Upper lobe of left lung (tissue), 6 donors: ENCODE data around the gene AKT1. TPM values are rescaled to one million over a fixed set of nuclear protein-coding genes. Genes with fewer than 3 reads are reported as not detected.
"Not testable (repeated sequence)": the region's sequence is repeated elsewhere in the genome, so short reads cannot be mapped to it uniquely, and the experiment has no call there.

Experiments used
- ATAC-seq, 2 donors: fragments of 200-7000 bp; cut with Tn5 transposase; one replicate each; pipeline ENCODE4 v1.9.1; 2022; ENCODE audit warnings: mild to moderate bottlenecking in 2 of 2, moderate library complexity in 2 of 2; ENCODE audit not compliant: low FRiP score in 2 of 2
- DNase-seq, 2 donors: peaks; one replicate each; pipeline ENCODE4 v3.0.0-alpha.2; 2019 to 2020
- H3K27ac ChIP-seq, 4 donors: fragments of 200-600 bp; sonication (generic); one replicate each; pipeline ENCODE4 v1.5.1; 2016 to 2019
- H3K27me3 ChIP-seq, 4 donors: fragments of 200-600 bp; sonication (generic); one replicate each; pipeline ENCODE4 v1.5.1; 2017 to 2019
- H3K36me3 ChIP-seq, 4 donors: fragments of 200-600 bp; sonication (generic); one replicate each; pipeline ENCODE4 v1.5.1; 2016 to 2019
- H3K4me1 ChIP-seq, 4 donors: fragments of 200-600 bp; sonication (generic); one replicate each; pipeline ENCODE4 v1.5.1; 2018 to 2019
- H3K4me3 ChIP-seq, 4 donors: fragments of 200-600 bp; sonication (generic); one replicate each; pipeline ENCODE4 v1.5.1; 2017 to 2019; ENCODE audit warnings: mild to moderate bottlenecking in 2 of 4, moderate library complexity in 1 of 4
- H3K9me3 ChIP-seq, 4 donors: fragments of 200-600 bp; sonication (generic); one replicate each; pipeline ENCODE4 v1.5.1; 2018 to 2019
- EP300 ChIP-seq, 4 donors: sonication (generic); formaldehyde crosslinking; IDR thresholded peaks; one replicate each; pipeline ENCODE4 v1.5.1; 2017; ENCODE audit warnings: antibody characterized with exemption in 4 of 4, control low read depth in 2 of 4
- POLR2A ChIP-seq, 4 donors: fragments of 450-650 bp; IDR thresholded peaks; one replicate each; pipeline ENCODE4 v1.5.1; 2016 to 2017; ENCODE audit warnings: antibody characterized with exemption in 4 of 4, mild to moderate bottlenecking in 2 of 4
- POLR2AphosphoS5 ChIP-seq, 2 donors: sonication (generic); formaldehyde crosslinking; IDR thresholded peaks; one replicate each; pipeline ENCODE4 v1.5.1; 2017; ENCODE audit warnings: antibody characterized with exemption in 2 of 2
- WGBS, 2 donors: methylation state at CpG; one replicate each; pipeline ENCODE4 v1.1.5; 2017 to 2018; 5-methylcytosine and 5-hydroxymethylcytosine counted together
- total RNA-seq, 6 donors: library from RNA; depleted of rRNA in 4 of 6; stranded (reverse); fragments of >200 nt in 4 of 6; gene quantifications; one replicate each; pipeline versions ENCODE4 v1.1.0 to v1.2.1, GENCODE V29; 2016 to 2021
- TF ChIP-seq, protein P1 (sequence below), 6 experiments: fragments of 450-650 bp in 4 of 6; fragments of 200-600 bp in 2 of 6; sonication (generic) in 2 of 6; IDR thresholded peaks; one replicate each; pipeline ENCODE4 v1.5.1; 2016 to 2019; ENCODE audit warnings: antibody characterized with exemption in 6 of 6
- donor health status: DM: no; HTN: no; CAD: no; lungs with moderate emphysema.
- donor health status: DM: no; HTN: yes; CAD: no; lungs with severe emphysema.

The AKT1 gene
- total RNA-seq, 6 donors from 2014 or later, result 122 to 283 (median 191) TPM

DNA sequence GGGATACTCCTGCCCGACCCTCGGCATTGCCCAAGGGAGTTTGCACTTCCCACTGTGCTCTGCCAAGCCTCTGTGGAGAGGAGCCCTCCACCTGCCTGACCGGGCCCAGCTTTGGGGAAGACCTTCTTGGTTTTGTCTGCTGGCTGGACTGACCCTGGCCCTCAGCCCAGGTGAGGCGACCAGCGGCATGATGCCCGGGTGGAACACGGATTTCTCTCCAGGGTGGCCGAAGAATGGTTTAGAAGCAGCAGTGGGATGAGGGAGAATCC is 21.0 kb upstream of the AKT1 start:
- ATAC-seq (peak in 1 of 2 donors; percentile 1), DNase-seq (no peak)
- H3K36me3 ChIP-seq, result no peaks in the 10 kb centered on the region
- no peaks in the 10 kb centered on the region for H3K9me3 ChIP-seq
- peaks cover 26 to 44% (median 28%) of the 10 kb centered on the region in 4 donors for H3K4me1 ChIP-seq
- TF ChIP-seq POLR2AphosphoS5 (IDR thresholded peaks at IDR 0.05) (no peak), EP300 (IDR thresholded peaks at IDR 0.05) (no peak), POLR2A (IDR thresholded peaks at IDR 0.05) (no peak)
- TF ChIP-seq, protein P1, sequence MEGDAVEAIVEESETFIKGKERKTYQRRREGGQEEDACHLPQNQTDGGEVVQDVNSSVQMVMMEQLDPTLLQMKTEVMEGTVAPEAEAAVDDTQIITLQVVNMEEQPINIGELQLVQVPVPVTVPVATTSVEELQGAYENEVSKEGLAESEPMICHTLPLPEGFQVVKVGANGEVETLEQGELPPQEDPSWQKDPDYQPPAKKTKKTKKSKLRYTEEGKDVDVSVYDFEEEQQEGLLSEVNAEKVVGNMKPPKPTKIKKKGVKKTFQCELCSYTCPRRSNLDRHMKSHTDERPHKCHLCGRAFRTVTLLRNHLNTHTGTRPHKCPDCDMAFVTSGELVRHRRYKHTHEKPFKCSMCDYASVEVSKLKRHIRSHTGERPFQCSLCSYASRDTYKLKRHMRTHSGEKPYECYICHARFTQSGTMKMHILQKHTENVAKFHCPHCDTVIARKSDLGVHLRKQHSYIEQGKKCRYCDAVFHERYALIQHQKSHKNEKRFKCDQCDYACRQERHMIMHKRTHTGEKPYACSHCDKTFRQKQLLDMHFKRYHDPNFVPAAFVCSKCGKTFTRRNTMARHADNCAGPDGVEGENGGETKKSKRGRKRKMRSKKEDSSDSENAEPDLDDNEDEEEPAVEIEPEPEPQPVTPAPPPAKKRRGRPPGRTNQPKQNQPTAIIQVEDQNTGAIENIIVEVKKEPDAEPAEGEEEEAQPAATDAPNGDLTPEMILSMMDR (IDR thresholded peaks at IDR 0.05), result no peak
- peak overlapping the region; percentile 89 to 98 (median 92) for H3K27ac ChIP-seq
- WGBS, 2 donors, result 3 to 4% methylated on average over 7 to 8 of the region's 8 CpGs
- peak overlapping the region; percentile 75 to 95 (median 90) for H3K4me3 ChIP-seq
- no peaks in the 10 kb centered on the region for H3K27me3 ChIP-seq

DNA sequence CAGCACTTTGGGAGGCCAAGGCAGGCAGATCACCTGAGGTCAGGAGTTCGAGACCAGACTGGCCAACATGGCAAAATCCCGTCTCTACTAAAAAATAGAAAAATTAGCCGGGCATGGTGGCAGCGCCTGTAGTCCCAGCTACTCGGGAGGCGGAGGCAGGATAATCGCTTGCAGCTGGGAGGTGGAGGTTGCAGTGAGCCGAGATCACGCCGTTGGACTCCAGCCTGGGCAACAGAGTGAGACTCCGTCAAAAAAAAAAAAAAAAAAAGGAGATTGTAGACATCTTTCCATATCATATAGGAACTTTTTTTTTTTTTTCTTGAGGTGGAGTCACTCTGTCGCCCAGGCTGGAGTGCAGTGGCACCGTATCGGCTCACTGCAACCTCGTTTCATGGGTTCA is 19.2 kb upstream of the AKT1 start:
- peaks cover 18 to 30% (median 21%) of the 10 kb centered on the region in 4 donors for H3K4me1 ChIP-seq
- H3K27ac ChIP-seq, result peak overlapping the region; percentile 89 to 98 (median 92)
- DNase-seq, H3K36me3 ChIP-seq, H3K9me3 ChIP-seq, H3K27me3 ChIP-seq, ATAC-seq: not testable (repeated sequence)
- 87 to 88% methylated on average over 15 of the region's 15 CpGs for WGBS, 2 donors
- H3K4me3 ChIP-seq, result peak overlapping the region in 3 of 4 donors; percentile 75 to 95 (median 94)

DNA sequence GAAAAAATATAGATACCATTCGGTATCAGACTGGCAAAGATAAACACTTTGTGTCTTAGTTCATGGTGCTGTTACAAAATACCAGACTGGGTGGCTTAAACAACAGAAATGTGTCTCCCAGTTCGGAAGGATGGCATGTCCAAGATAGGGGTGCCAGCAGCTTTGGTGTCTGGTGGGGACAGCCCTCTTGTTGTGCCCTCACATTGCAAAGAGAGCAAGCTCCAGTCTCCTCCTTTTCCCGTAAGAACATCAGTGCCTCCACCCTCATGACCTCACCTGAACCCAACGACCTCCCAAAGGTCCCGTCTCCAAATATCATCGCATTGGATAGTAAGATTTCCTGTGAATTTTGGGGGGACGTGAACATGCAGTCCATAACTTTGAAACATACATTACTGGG is 17.7 kb upstream of the AKT1 start:
- no peak overlapping the region for H3K4me3 ChIP-seq
- no peak overlapping the region for H3K27ac ChIP-seq
- DNase-seq (no peak), ATAC-seq (no peak)
- WGBS, 2 donors, result 90 to 91% methylated on average over 7 of the region's 7 CpGs
- peaks cover 18 to 30% (median 21%) of the 10 kb centered on the region in 4 donors for H3K4me1 ChIP-seq
- no peaks in the 10 kb centered on the region for H3K27me3 ChIP-seq
- TF ChIP-seq POLR2AphosphoS5 (IDR thresholded peaks at IDR 0.05) (no peak), EP300 (IDR thresholded peaks at IDR 0.05) (no peak), POLR2A (IDR thresholded peaks at IDR 0.05) (no peak)
- TF ChIP-seq, protein P1 (IDR thresholded peaks at IDR 0.05), result no peak
- no peaks in the 10 kb centered on the region for H3K9me3 ChIP-seq
- no peaks in the 10 kb centered on the region for H3K36me3 ChIP-seq

DNA sequence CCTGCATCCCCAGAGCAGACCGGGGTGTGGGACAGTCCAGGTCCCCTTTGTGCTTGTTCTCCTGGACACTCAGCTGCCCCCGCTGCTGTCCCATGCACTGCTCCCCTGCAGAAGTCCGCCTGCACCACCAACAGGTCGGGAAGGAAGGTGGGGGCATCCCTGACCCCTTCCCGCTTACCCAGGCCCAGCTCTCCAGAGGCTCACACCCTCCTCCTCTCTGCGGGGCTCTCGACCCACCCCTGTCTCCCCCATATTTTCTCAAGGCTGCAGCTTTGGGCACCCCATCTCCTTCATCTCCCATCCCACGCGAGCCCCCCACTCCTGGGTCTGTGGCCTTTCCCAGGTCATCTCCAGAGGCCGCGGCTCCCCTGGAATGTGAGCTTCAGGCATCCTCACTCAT is 14.8 kb upstream of the AKT1 start:
- Histone ChIP-seq H3K27me3 (no peaks in the 10 kb centered on the region), H3K4me3 (no peak overlapping the region), H3K9me3 (no peaks in the 10 kb centered on the region), H3K4me1 (peaks cover 5 to 18% (median 13%) of the 10 kb centered on the region in 4 donors), H3K36me3 (no peaks in the 10 kb centered on the region), H3K27ac (no peak overlapping the region)
- DNase-seq, result no peak
- 91 to 92% methylated on average over 10 of the region's 11 CpGs for WGBS, 2 donors
- no peak for ATAC-seq
- TF ChIP-seq, protein P1 (IDR thresholded peaks at IDR 0.05), result no peak
- TF ChIP-seq POLR2A (IDR thresholded peaks at IDR 0.05) (no peak), EP300 (IDR thresholded peaks at IDR 0.05) (no peak), POLR2AphosphoS5 (IDR thresholded peaks at IDR 0.05) (no peak)

DNA sequence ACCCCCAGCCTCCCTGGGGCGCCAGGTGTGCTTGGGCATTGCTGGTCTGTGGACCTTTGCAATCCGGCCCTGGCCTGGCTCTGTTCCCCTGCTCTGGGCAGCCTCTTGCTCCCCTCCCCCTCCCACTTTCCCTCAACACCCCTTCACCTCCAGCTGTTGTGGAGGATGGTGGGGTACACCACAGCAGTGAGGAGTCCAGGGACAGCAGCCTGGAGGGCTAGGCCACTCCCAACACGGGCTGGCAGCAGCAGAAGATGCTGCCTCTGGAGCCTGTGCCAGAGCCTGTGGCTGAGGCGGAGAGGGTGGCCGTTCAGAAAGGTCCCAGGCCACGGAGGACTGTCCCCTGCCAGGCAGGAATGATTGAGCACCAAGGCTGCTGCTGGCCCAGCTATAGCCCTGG is 12.9 kb upstream of the AKT1 start:
- Histone ChIP-seq H3K36me3 (no peaks in the 10 kb centered on the region), H3K9me3 (no peaks in the 10 kb centered on the region), H3K4me1 (peaks cover 0 to 14% (median 9%) of the 10 kb centered on the region in 4 donors), H3K4me3 (no peak overlapping the region), H3K27ac (no peak overlapping the region), H3K27me3 (no peaks in the 10 kb centered on the region)
- ATAC-seq (no peak), DNase-seq (no peak)
- TF ChIP-seq POLR2A (IDR thresholded peaks at IDR 0.05), result no peak
- TF ChIP-seq POLR2AphosphoS5 (IDR thresholded peaks at IDR 0.05), result no peak
- TF ChIP-seq EP300 (IDR thresholded peaks at IDR 0.05), result no peak
- TF ChIP-seq, protein P1 (IDR thresholded peaks at IDR 0.05), result no peak
- WGBS, 2 donors, result 80 to 90% methylated on average over 6 of the region's 6 CpGs
